HepG2 (cell line): ENCODE results near the gene PRTN3. TPM values are rescaled to one million over a fixed set of nuclear protein-coding genes. Genes with fewer than 3 reads are reported as not detected.

Experiments
- ARID2 ChIP-seq: sonication (generic); formaldehyde crosslinking; IDR thresholded peaks from 2 replicates; pipeline ENCODE4 v1.8.1; 2022; ENCODE audit warnings: mild to moderate bottlenecking, missing genetic modification reagents, borderline replicate concordance
- GATAD2A ChIP-seq: IDR thresholded peaks from 2 replicates; pipeline ENCODE4 v1.6.1; 2016
- KAT8 ChIP-seq: IDR thresholded peaks from 2 replicates; pipeline ENCODE4 v1.6.1; 2016; ENCODE audit warnings: missing genetic modification reagents, missing compliant biosample characterization
- KDM4B ChIP-seq: sonication (generic); formaldehyde crosslinking; IDR thresholded peaks from 2 replicates; pipeline ENCODE4 v1.4.0; 2020; ENCODE audit warnings: missing genetic modification reagents
- LCORL ChIP-seq, 2 experiments: fragments of 450-650 bp in 1 of 2; sonication (generic) in 1 of 2; formaldehyde crosslinking in 1 of 2; IDR thresholded peaks; 2 replicates each; pipeline versions ENCODE4 v1.5.0 to v1.6.1; 2017 to 2020; ENCODE audit warnings: antibody characterized with exemption in 1 of 2, missing genetic modification reagents in 1 of 2
- NR2F6 ChIP-seq, 2 experiments: IDR thresholded peaks; 2 replicates each; pipeline ENCODE4 v1.6.1; 2016; ENCODE audit warnings: antibody characterized with exemption in 1 of 2, mild to moderate bottlenecking in 1 of 2
- PCBP1 ChIP-seq: fragments of 200-400 bp; formaldehyde crosslinking; IDR thresholded peaks from 2 replicates; pipeline ENCODE4 v1.6.1; 2017; ENCODE audit warnings: mild to moderate bottlenecking, low read depth, low read length, borderline replicate concordance
- PHF8 ChIP-seq: sonication (generic); formaldehyde crosslinking; IDR thresholded peaks from 2 replicates; pipeline ENCODE4 v1.5.0; 2020; ENCODE audit warnings: missing genetic modification reagents
- PITX1 ChIP-seq: sonication (generic); formaldehyde crosslinking; IDR thresholded peaks from 2 replicates; pipeline ENCODE4 v1.5.1; 2020; ENCODE audit warnings: mild to moderate bottlenecking, missing genetic modification reagents
- SSRP1 ChIP-seq: IDR thresholded peaks from 2 replicates; pipeline ENCODE4 v1.6.1; 2016; ENCODE audit warnings: control low read depth
- TEAD3 ChIP-seq: optimal IDR thresholded peaks from 2 replicates; pipeline ENCODE3; 2016; ENCODE audit warnings: borderline replicate concordance
- ZFX ChIP-seq: sonication (generic); formaldehyde crosslinking; IDR thresholded peaks from 2 replicates; pipeline ENCODE4 v1.4.0; 2020; ENCODE audit warnings: mild to moderate bottlenecking, low read depth, missing genetic modification reagents, moderate library complexity
- ZNF263 ChIP-seq: sonication (generic); formaldehyde crosslinking; IDR thresholded peaks from 2 replicates; pipeline ENCODE4 v1.4.0; 2020; ENCODE audit warnings: missing genetic modification reagents
- ZNF367 ChIP-seq: sonication (generic); formaldehyde crosslinking; IDR thresholded peaks from 2 replicates; pipeline ENCODE4 v1.4.0; 2020; ENCODE audit warnings: missing genetic modification reagents, borderline replicate concordance
- ZNF777 ChIP-seq: sonication (generic); formaldehyde crosslinking; IDR thresholded peaks from 2 replicates; pipeline ENCODE4 v1.4.0; 2020; ENCODE audit warnings: missing genetic modification reagents
- ZSCAN20 ChIP-seq: sonication (generic); formaldehyde crosslinking; IDR thresholded peaks from 2 replicates; pipeline ENCODE4 v1.4.0; 2020; ENCODE audit warnings: missing genetic modification reagents, mild to moderate bottlenecking, borderline replicate concordance
- polyA plus RNA-seq, 8 experiments: library from polyadenylated mRNA; depleted of rRNA in 3 of 8; stranded (reverse) in 7 of 8; unstranded in 1 of 8; fragments of >200 nt; fragmentation: Illumina TruSeq in 4 of 8; extraction: Trizol in 4 of 8; gene quantifications; 2 replicates each; pipeline versions ENCODE4 v1.2.1 to v1.2.3, GENCODE V29; 2011 to 2016; ENCODE audit warnings: low read depth in 4 of 8, missing spikeins in 1 of 8, mixed read lengths in 1 of 8; ENCODE audit not compliant: insufficient read depth in 1 of 8
- total RNA-seq, 5 experiments: library from RNA; depleted of rRNA; stranded (reverse); fragments of >200 nt; fragmentation: Illumina TruSeq; extraction: Trizol; gene quantifications; 2 replicates each; pipeline ENCODE4 v1.2.3, GENCODE V29; 2016; ENCODE audit warnings: low read depth in 1 of 5
- TF ChIP-seq, protein P1 (sequence below): sonication (generic); formaldehyde crosslinking; IDR thresholded peaks from 2 replicates; pipeline ENCODE4 v1.8.0; 2022; ENCODE audit warnings: missing genetic modification reagents, mild to moderate bottlenecking, moderate library complexity, borderline replicate concordance
- TF ChIP-seq, protein P2 (sequence below), 2 experiments: sonication (generic) in 1 of 2; formaldehyde crosslinking in 1 of 2; IDR thresholded peaks; 2 replicates each; pipeline versions ENCODE4 v1.4.0 to v1.6.1; 2018 to 2020; ENCODE audit warnings: missing genetic modification reagents in 2 of 2, borderline replicate concordance in 1 of 2, low read depth in 1 of 2, mild to moderate bottlenecking in 1 of 2, missing biosample characterization in 1 of 2
- TF ChIP-seq, protein P3 (sequence below): sonication (generic); formaldehyde crosslinking; IDR thresholded peaks from 2 replicates; pipeline ENCODE4 v1.4.0; 2020; ENCODE audit warnings: missing genetic modification reagents, mild to moderate bottlenecking, borderline replicate concordance
- TF ChIP-seq, protein P4 (sequence below): sonication (generic); formaldehyde crosslinking; IDR thresholded peaks from 2 replicates; pipeline ENCODE4 v1.9.0; 2021; ENCODE audit warnings: missing genetic modification reagents, borderline replicate concordance
- TF ChIP-seq, protein P5 (sequence below): IDR thresholded peaks from 2 replicates; pipeline ENCODE4 v1.6.1; 2016; ENCODE audit warnings: low read depth, borderline replicate concordance

The PRTN3 gene
- total and polyA plus RNA-seq, 2 of the 13 experiments (the other 11 are each of a cell fraction or from before 2014, with no cell fraction given) = not detected

DNA sequence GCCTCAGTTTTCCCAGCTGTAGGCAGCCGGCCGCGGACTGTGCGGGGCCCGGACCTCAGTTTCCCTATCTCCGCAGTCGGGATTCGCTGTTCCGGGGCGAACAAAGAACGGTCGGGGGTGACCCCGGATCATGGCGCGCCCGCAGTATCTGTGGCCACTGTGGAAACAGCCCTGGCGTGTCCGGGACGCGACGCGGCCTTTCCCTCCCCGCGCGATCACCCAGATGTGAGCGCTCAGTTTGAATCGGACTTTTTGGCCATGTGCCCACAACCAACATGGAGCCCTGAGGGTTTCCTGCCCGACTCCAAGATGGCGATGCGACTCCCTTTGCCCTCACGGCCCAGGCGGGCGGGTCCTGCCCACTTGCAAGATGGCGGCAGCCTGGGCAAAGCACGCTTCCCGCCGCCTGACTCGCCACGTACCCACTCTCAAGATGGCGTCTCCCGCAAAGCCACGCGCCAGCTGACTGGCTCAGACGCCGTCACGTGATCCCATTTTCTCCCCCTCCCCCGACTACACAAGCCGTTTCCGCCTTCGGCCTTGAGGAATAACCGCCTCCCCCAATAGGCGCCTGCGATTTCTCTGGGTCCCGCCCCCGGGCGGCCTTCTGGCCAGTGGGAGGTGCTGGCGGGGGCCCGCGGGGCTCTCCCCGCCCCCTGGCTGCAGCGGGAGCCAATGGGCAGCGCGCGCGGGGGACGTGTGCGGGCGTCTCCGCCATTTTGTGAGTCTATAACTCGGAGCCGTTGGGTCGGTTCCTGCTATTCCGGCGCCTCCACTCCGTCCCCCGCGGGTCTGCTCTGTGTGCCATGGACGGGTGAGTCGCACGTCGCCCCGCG, 43.9 kb upstream of the PRTN3 start, which contains the start of gene PTBP1 (continued):
- TF ChIP-seq, protein P1, sequence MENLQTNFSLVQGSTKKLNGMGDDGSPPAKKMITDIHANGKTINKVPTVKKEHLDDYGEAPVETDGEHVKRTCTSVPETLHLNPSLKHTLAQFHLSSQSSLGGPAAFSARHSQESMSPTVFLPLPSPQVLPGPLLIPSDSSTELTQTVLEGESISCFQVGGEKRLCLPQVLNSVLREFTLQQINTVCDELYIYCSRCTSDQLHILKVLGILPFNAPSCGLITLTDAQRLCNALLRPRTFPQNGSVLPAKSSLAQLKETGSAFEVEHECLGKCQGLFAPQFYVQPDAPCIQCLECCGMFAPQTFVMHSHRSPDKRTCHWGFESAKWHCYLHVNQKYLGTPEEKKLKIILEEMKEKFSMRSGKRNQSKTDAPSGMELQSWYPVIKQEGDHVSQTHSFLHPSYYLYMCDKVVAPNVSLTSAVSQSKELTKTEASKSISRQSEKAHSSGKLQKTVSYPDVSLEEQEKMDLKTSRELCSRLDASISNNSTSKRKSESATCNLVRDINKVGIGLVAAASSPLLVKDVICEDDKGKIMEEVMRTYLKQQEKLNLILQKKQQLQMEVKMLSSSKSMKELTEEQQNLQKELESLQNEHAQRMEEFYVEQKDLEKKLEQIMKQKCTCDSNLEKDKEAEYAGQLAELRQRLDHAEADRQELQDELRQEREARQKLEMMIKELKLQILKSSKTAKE (CRISPR knock-in tag) = no peak
- TF ChIP-seq PITX1 (CRISPR knock-in tag) (no peak), ARID2 (CRISPR knock-in tag) (no peak), ZSCAN20 (CRISPR knock-in tag) (0 out of 2 replicates have a peak, but pooled peaks have one; percentile 18), PHF8 (CRISPR knock-in tag) (peak; percentile 81), ZFX (peak; percentile 86), KDM4B (CRISPR knock-in tag) (0 out of 2 replicates have a peak, but pooled peaks have one; percentile 57), NR2F6 (IDR thresholded peaks at IDR 0.05) (no peak), NR2F6 (CRISPR knock-in tag; IDR thresholded peaks at IDR 0.05) (peak; percentile 74), GATAD2A (peak; percentile 54), SSRP1 (CRISPR knock-in tag) (no peak), PCBP1 (peak; percentile 78; the same call in 1 of the 2 replicates), TEAD3 (CRISPR knock-in tag) (peak; percentile 82), ZNF367 (CRISPR knock-in tag) (no peak), ZNF263 (no peak), KAT8 (peak; percentile 95), LCORL (IDR thresholded peaks at IDR 0.05) (peak; percentile 80), LCORL (CRISPR knock-in tag; IDR thresholded peaks at IDR 0.05) (peak; percentile 95), ZNF777 (CRISPR knock-in tag) (0 out of 2 replicates have a peak, but pooled peaks have one; percentile 52)
- TF ChIP-seq, protein P2, sequence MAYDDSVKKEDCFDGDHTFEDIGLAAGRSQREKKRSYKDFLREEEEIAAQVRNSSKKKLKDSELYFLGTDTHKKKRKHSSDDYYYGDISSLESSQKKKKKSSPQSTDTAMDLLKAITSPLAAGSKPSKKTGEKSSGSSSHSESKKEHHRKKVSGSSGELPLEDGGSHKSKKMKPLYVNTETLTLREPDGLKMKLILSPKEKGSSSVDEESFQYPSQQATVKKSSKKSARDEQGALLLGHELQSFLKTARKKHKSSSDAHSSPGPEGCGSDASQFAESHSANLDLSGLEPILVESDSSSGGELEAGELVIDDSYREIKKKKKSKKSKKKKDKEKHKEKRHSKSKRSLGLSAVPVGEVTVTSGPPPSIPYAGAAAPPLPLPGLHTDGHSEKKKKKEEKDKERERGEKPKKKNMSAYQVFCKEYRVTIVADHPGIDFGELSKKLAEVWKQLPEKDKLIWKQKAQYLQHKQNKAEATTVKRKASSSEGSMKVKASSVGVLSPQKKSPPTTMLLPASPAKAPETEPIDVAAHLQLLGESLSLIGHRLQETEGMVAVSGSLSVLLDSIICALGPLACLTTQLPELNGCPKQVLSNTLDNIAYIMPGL (CRISPR knock-in tag; IDR thresholded peaks at IDR 0.05; ENCODE audit: borderline replicate concordance in 1 of 2, low read depth in 1 of 2) = peak; percentile 69 to 86; a peak in 3 of 4 replicates
- TF ChIP-seq, protein P3, sequence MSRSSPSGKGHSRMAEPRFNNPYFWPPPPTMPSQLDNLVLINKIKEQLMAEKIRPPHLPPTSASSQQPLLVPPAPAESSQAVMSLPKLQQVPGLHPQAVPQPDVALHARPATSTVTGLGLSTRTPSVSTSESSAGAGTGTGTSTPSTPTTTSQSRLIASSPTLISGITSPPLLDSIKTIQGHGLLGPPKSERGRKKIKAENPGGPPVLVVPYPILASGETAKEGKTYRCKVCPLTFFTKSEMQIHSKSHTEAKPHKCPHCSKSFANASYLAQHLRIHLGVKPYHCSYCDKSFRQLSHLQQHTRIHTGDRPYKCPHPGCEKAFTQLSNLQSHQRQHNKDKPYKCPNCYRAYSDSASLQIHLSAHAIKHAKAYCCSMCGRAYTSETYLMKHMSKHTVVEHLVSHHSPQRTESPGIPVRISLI = no peak
- TF ChIP-seq, protein P4, sequence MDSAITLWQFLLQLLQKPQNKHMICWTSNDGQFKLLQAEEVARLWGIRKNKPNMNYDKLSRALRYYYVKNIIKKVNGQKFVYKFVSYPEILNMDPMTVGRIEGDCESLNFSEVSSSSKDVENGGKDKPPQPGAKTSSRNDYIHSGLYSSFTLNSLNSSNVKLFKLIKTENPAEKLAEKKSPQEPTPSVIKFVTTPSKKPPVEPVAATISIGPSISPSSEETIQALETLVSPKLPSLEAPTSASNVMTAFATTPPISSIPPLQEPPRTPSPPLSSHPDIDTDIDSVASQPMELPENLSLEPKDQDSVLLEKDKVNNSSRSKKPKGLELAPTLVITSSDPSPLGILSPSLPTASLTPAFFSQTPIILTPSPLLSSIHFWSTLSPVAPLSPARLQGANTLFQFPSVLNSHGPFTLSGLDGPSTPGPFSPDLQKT (CRISPR knock-in tag) = no peak
- TF ChIP-seq, protein P5, sequence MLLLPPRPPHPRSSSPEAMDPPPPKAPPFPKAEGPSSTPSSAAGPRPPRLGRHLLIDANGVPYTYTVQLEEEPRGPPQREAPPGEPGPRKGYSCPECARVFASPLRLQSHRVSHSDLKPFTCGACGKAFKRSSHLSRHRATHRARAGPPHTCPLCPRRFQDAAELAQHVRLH (CRISPR knock-in tag) = peak; percentile 92
